ENCODE results near the gene GPX7.

The GPX7 gene

GRCh38 chr1:52600533-52601179 lies 1.5 kb upstream of the GPX7 start:
- peaks cover 39% of the 10 kb centered on the region for H3K4me1 Mint-ChIP-seq (ENCODE audit: low read depth)
- no peaks in the 10 kb centered on the region for H3K9me3 Mint-ChIP-seq (ENCODE audit: low read depth)
- no peaks in the 10 kb centered on the region for H3K27me3 Mint-ChIP-seq
- H3K4me3 Mint-ChIP-seq: no peak overlapping the region
- H3K36me3 Mint-ChIP-seq: peaks cover 6% of the 10 kb centered on the region
- H3K27ac Mint-ChIP-seq: no peak overlapping the region

- no peaks in the 10 kb centered on the region for H3K9me3 Mint-ChIP-seq (ENCODE audit: low read depth)
- peaks cover 46% of the 10 kb centered on the region for H3K4me1 Mint-ChIP-seq (ENCODE audit: low read depth)
- peaks cover 8% of the 10 kb centered on the region for H3K36me3 Mint-ChIP-seq
- H3K4me3 Mint-ChIP-seq: peak overlapping the region; percentile 79
- H3K27me3 Mint-ChIP-seq: no peaks in the 10 kb centered on the region
- H3K27ac Mint-ChIP-seq: peak overlapping the region; percentile 88
These were observed 652 bp upstream of the GPX7 start for GRCh38 chr1:52601519-52601918.

GRCh38 chr1:52602856-52603600 lies 857 bp downstream of the GPX7 start:
- Mint-ChIP-seq H3K4me1 (ENCODE audit: low read depth) (peaks cover 49% of the 10 kb centered on the region), H3K4me3 (peak overlapping the region; percentile 93), H3K27me3 (no peaks in the 10 kb centered on the region), H3K36me3 (peaks cover 7% of the 10 kb centered on the region), H3K9me3 (ENCODE audit: low read depth) (no peaks in the 10 kb centered on the region), H3K27ac (peak overlapping the region; percentile 97)

GRCh38 chr1:52603630-52604029 lies 1.5 kb downstream of the GPX7 start:
- H3K27me3 Mint-ChIP-seq: no peaks in the 10 kb centered on the region
- H3K27ac Mint-ChIP-seq: peak overlapping the region; percentile 97
- H3K4me3 Mint-ChIP-seq: peak overlapping the region; percentile 93
- H3K4me1 Mint-ChIP-seq (ENCODE audit: low read depth): peaks cover 49% of the 10 kb centered on the region
- no peaks in the 10 kb centered on the region for H3K9me3 Mint-ChIP-seq (ENCODE audit: low read depth)
- H3K36me3 Mint-ChIP-seq: peaks cover 9% of the 10 kb centered on the region

- Mint-ChIP-seq H3K27me3 (no peaks in the 10 kb centered on the region), H3K27ac (peak overlapping the region; percentile 97), H3K9me3 (ENCODE audit: low read depth) (no peaks in the 10 kb centered on the region), H3K4me1 (ENCODE audit: low read depth) (peaks cover 49% of the 10 kb centered on the region), H3K36me3 (peaks cover 9% of the 10 kb centered on the region), H3K4me3 (peak overlapping the region; percentile 93)
These were observed 2.0 kb downstream of the GPX7 start for GRCh38 chr1:52604063-52604770.

GRCh38 chr1:52613636-52614373 lies 11.6 kb downstream of the GPX7 start:
- Mint-ChIP-seq H3K36me3 (peaks cover 6% of the 10 kb centered on the region), H3K4me3 (no peak overlapping the region), H3K27me3 (no peaks in the 10 kb centered on the region), H3K9me3 (ENCODE audit: low read depth) (no peaks in the 10 kb centered on the region), H3K4me1 (ENCODE audit: low read depth) (peaks cover 22% of the 10 kb centered on the region), H3K27ac (peak overlapping the region; percentile 16)

- Mint-ChIP-seq H3K27ac (no peak overlapping the region), H3K4me3 (no peak overlapping the region), H3K4me1 (ENCODE audit: low read depth) (peaks cover 22% of the 10 kb centered on the region), H3K36me3 (peaks cover 6% of the 10 kb centered on the region), H3K27me3 (no peaks in the 10 kb centered on the region), H3K9me3 (ENCODE audit: low read depth) (no peaks in the 10 kb centered on the region)
These were observed 12.5 kb downstream of the GPX7 start for GRCh38 chr1:52614671-52615070.

- Mint-ChIP-seq H3K4me1 (ENCODE audit: low read depth) (peaks cover 22% of the 10 kb centered on the region), H3K9me3 (ENCODE audit: low read depth) (no peaks in the 10 kb centered on the region), H3K36me3 (peaks cover 10% of the 10 kb centered on the region), H3K4me3 (no peak overlapping the region), H3K27me3 (no peaks in the 10 kb centered on the region), H3K27ac (no peak overlapping the region)
These were observed 13.4 kb downstream of the GPX7 start for GRCh38 chr1:52615489-52616042.

- peaks cover 8% of the 10 kb centered on the region for H3K36me3 Mint-ChIP-seq
- no peak overlapping the region for H3K27ac Mint-ChIP-seq
- peaks cover 8% of the 10 kb centered on the region for H3K4me1 Mint-ChIP-seq (ENCODE audit: low read depth)
- H3K27me3 Mint-ChIP-seq: no peaks in the 10 kb centered on the region
- no peak overlapping the region for H3K4me3 Mint-ChIP-seq
- H3K9me3 Mint-ChIP-seq (ENCODE audit: low read depth): no peaks in the 10 kb centered on the region
These were observed 19.8 kb downstream of the GPX7 start for GRCh38 chr1:52621950-52622349.

GRCh38 chr1:52623812-52624211 lies 21.6 kb downstream of the GPX7 start:
- no peaks in the 10 kb centered on the region for H3K9me3 Mint-ChIP-seq (ENCODE audit: low read depth)
- H3K4me3 Mint-ChIP-seq: no peak overlapping the region
- no peaks in the 10 kb centered on the region for H3K27me3 Mint-ChIP-seq
- no peak overlapping the region for H3K27ac Mint-ChIP-seq
- H3K4me1 Mint-ChIP-seq (ENCODE audit: low read depth): peaks cover 15% of the 10 kb centered on the region
- peaks cover 5% of the 10 kb centered on the region for H3K36me3 Mint-ChIP-seq

- no peaks in the 10 kb centered on the region for H3K27me3 Mint-ChIP-seq
- H3K36me3 Mint-ChIP-seq: no peaks in the 10 kb centered on the region
- H3K4me3 Mint-ChIP-seq: no peak overlapping the region
- peaks cover 33% of the 10 kb centered on the region for H3K4me1 Mint-ChIP-seq (ENCODE audit: low read depth)
- no peak overlapping the region for H3K27ac Mint-ChIP-seq
- H3K9me3 Mint-ChIP-seq (ENCODE audit: low read depth): no peaks in the 10 kb centered on the region
These were observed 24.9 kb downstream of the GPX7 start for GRCh38 chr1:52627028-52627427.

GRCh38 chr1:52628614-52629324 lies 26.6 kb downstream of the GPX7 start:
- Mint-ChIP-seq H3K36me3 (no peaks in the 10 kb centered on the region), H3K9me3 (ENCODE audit: low read depth) (no peaks in the 10 kb centered on the region), H3K27me3 (no peaks in the 10 kb centered on the region), H3K27ac (peak overlapping the region; percentile 28), H3K4me3 (peak overlapping the region; percentile 13), H3K4me1 (ENCODE audit: low read depth) (peaks cover 42% of the 10 kb centered on the region)

GRCh38 chr1:52629325-52629643 lies 27.1 kb downstream of the GPX7 start:
- H3K36me3 Mint-ChIP-seq: no peaks in the 10 kb centered on the region
- H3K4me1 Mint-ChIP-seq (ENCODE audit: low read depth): peaks cover 47% of the 10 kb centered on the region
- no peaks in the 10 kb centered on the region for H3K9me3 Mint-ChIP-seq (ENCODE audit: low read depth)
- H3K27ac Mint-ChIP-seq: peak overlapping the region; percentile 28
- no peaks in the 10 kb centered on the region for H3K27me3 Mint-ChIP-seq
- peak overlapping the region; percentile 13 for H3K4me3 Mint-ChIP-seq

GRCh38 chr1:52629667-52630066 lies 27.5 kb downstream of the GPX7 start:
- Mint-ChIP-seq H3K4me1 (ENCODE audit: low read depth) (peaks cover 51% of the 10 kb centered on the region), H3K9me3 (ENCODE audit: low read depth) (no peaks in the 10 kb centered on the region), H3K27ac (no peak overlapping the region), H3K36me3 (no peaks in the 10 kb centered on the region), H3K27me3 (no peaks in the 10 kb centered on the region), H3K4me3 (no peak overlapping the region)
